KG1 (cell line): ENCODE measurements around the gene CEP41.

Experiments
- DNase-seq: peaks from one replicate; lab custom pipeline; 2025; lab: John Stamatoyannopoulos, UW

Gene CEP41

GRCh38 chr7:130418306-130418705 is 22.5 kb downstream of the CEP41 start:
- DNase-seq, result no peak

- no peak for DNase-seq
These were observed 23.6 kb downstream of the CEP41 start for GRCh38 chr7:130417213-130417612.

GRCh38 chr7:130415006-130415405 is 25.8 kb downstream of the CEP41 start:
- DNase-seq, result no peak

GRCh38 chr7:130413201-130413600 is 27.6 kb downstream of the CEP41 start:
- DNase-seq, result no peak

GRCh38 chr7:130410868-130411541 is 29.8 kb downstream of the CEP41 start:
- DNase-seq, result no peak

GRCh38 chr7:130409712-130410072 is 31.1 kb downstream of the CEP41 start:
- no peak for DNase-seq

GRCh38 chr7:130409067-130409711 is 31.6 kb downstream of the CEP41 start:
- DNase-seq, result no peak

- DNase-seq, result no peak
These were observed 35.8 kb downstream of the CEP41 start for GRCh38 chr7:130405003-130405402.

GRCh38 chr7:130401578-130401977 is 39.2 kb downstream of the CEP41 start:
- DNase-seq, result no peak

- DNase-seq, result no peak
These were observed 39.7 kb downstream of the CEP41 start for GRCh38 chr7:130401101-130401500.

GRCh38 chr7:130400120-130400572 is 40.7 kb downstream of the CEP41 start:
- DNase-seq, result no peak

GRCh38 chr7:130398526-130399090 is 42.2 kb downstream of the CEP41 start:
- DNase-seq, result no peak

- DNase-seq, result no peak
These were observed 43.1 kb downstream of the CEP41 start for GRCh38 chr7:130397758-130398073.

GRCh38 chr7:130397051-130397757 is 43.6 kb downstream of the CEP41 start:
- DNase-seq, result no peak

- DNase-seq, result no peak
These were observed 44.7 kb downstream of the CEP41 start for GRCh38 chr7:130396109-130396508.

GRCh38 chr7:130395421-130395820 is 45.4 kb downstream of the CEP41 start:
- DNase-seq, result no peak

- DNase-seq, result no peak
These were observed 46.2 kb downstream of the CEP41 start for GRCh38 chr7:130394421-130395195.

- no peak for DNase-seq
These were observed 46.9 kb downstream of the CEP41 start for GRCh38 chr7:130393841-130394411.

- DNase-seq, result no peak
These were observed 47.7 kb downstream of the CEP41 start for GRCh38 chr7:130393101-130393561.

GRCh38 chr7:130390486-130390885 is 50.3 kb downstream of the CEP41 start:
- no peak for DNase-seq

- no peak for DNase-seq
These were observed 52.1 kb downstream of the CEP41 start for GRCh38 chr7:130388671-130389070.
